ENCODE measurements around the gene B3GNT7.
A peak's percentile ranks its signal among the peaks of the same experiment; 100 is the strongest.
"Not testable (repeated sequence)": the region's sequence is repeated elsewhere in the genome, so short reads cannot be mapped to it uniquely, and the experiment has no call there.

The B3GNT7 gene

DNA sequence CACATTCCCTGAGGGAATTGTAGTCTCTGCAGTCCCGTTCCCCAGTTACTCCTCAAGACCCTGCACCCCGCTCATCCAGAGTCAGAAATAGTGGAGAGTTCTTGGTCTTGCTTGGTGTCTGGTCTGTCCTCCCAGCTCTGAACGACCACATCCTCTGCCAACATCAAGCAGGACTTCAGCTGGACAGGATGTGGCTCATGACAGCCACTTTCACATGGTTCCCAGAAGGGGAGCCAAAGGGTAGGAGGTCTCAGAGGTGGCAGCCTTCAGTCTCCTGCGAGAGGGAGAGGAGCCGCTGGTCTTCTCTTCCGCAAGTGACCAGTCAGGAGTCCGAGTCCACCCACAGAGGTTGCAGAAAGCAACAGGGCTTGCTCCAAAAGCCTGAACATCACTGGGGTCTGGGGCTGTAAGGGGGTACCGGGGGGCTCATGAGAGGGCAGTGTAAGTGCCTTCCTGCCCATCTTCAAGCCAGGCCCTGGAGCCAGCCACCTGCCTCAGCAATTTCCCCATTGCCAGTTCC, 29.8 kb downstream of the B3GNT7 start:
- TF ChIP-seq, protein P1, sequence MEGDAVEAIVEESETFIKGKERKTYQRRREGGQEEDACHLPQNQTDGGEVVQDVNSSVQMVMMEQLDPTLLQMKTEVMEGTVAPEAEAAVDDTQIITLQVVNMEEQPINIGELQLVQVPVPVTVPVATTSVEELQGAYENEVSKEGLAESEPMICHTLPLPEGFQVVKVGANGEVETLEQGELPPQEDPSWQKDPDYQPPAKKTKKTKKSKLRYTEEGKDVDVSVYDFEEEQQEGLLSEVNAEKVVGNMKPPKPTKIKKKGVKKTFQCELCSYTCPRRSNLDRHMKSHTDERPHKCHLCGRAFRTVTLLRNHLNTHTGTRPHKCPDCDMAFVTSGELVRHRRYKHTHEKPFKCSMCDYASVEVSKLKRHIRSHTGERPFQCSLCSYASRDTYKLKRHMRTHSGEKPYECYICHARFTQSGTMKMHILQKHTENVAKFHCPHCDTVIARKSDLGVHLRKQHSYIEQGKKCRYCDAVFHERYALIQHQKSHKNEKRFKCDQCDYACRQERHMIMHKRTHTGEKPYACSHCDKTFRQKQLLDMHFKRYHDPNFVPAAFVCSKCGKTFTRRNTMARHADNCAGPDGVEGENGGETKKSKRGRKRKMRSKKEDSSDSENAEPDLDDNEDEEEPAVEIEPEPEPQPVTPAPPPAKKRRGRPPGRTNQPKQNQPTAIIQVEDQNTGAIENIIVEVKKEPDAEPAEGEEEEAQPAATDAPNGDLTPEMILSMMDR (conservative IDR thresholded peaks at IDR 0.05; ENCODE audit: low read depth): no peak
- ChIA-PET CTCF (interaction anchor here (0.6 to 1.9 kb wide), 3 partner anchors 13 to 469 kb away, joined by 4 to 10 read pairs (median 8); no protein-coding TSS in a partner anchor), POLR2A (ENCODE audit: low non-redundant PET) (no interaction called here)
- DNase-seq (ENCODE audit: low spot score): no peak
- H3K27ac ChIP-seq: no peak overlapping the region

DNA sequence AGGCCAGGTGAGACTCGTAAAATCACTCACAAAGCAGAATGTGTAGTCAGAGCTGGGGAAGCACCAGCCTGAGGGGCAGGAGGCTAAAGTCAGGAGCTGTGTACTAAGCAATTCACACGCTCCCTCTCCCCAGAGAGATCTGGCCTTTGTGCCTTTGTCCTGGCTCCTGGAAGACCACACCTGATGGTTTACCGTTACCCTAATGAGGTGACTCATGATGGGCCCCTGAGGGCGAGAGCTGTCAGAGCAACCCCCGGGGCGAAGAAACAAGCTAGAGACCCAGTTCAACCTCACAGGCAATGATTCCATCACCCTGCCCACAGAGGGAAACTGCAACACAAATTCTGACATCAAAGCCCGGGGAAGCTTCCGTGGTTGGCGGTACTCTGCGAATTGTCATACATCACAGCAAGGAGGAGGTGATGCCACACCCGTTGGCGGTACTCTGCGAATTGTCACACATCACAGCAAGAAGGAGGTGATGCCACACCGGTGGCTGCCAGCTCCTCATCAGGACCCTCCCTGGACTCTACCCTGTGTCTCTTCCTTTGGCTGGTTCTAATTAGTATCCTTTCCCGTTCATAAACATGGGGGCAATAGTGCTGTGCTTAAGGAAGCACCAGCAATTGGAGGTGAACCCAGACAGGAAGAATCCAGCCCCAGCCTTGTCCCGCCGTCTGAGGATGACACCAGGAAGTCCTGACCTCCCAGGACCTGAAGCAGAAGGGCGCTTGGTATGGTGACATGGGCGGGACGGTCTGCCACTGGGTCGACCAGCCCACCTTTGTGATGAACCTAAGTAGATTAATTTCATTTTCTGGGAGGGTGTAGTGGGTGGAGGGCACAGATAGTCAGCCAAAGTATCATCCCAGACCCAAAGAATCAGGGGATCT, 30.5 kb downstream of the B3GNT7 start:
- TF ChIP-seq, protein P1 (conservative IDR thresholded peaks at IDR 0.05; ENCODE audit: low read depth): no peak
- ChIA-PET POLR2A (ENCODE audit: low non-redundant PET) (no interaction called here), CTCF (interaction anchor here (0.6 to 1.9 kb wide), 3 partner anchors 13 to 198 kb away, joined by 4 to 10 read pairs (median 4); no protein-coding TSS in a partner anchor)
- DNase-seq (ENCODE audit: low spot score): peak; percentile 9
- no peak overlapping the region for H3K27ac ChIP-seq

DNA sequence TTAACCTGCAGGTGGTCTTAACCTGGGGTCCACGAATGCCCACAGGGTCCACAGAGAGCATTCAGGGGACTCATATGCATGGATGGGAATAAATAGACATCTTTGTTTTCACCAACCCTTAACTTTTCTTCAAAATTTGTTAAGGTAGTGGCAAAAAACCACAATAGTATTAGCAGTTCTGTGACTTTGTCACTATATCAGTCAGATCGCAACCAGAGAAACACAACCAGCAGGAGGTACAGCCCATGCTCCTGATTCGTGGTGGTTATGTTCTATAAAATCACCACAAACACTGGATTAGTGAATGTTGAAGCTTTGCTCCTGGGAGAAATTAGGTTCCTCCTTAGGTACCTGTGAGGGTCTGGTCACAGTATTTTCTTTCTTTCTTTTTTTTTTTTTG, 31.6 kb downstream of the B3GNT7 start:
- ChIA-PET POLR2A (ENCODE audit: low non-redundant PET) (no interaction called here), CTCF (no interaction called here)
- DNase-seq (ENCODE audit: low spot score): no peak
- TF ChIP-seq, protein P1 (conservative IDR thresholded peaks at IDR 0.05; ENCODE audit: low read depth): no peak
- no peak overlapping the region for H3K27ac ChIP-seq

DNA sequence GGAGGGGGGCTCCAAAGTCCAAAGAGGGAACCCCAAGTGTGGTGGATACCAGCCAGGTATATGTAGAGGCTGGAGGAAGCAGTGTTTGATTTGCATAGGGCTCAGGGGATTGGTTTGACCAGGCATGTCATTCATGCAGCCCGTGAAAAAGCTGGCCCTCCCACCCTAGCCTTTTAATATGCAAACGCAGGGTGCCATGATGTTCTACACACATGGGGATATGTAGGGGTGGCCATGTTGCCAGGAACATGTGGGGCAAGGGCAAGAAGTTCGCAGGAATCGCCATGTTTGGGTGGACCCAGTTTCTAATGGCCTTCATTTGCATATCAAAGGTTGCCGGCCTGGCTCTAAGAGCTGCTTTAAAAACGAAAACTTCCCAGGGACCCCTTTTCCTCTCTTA, 33.6 kb downstream of the B3GNT7 start:
- no peak overlapping the region for H3K27ac ChIP-seq
- TF ChIP-seq, protein P1 (conservative IDR thresholded peaks at IDR 0.05; ENCODE audit: low read depth): no peak
- no peak for DNase-seq (ENCODE audit: low spot score)
- CTCF ChIA-PET: interaction anchor here (0.6 kb wide), 1 partner anchor 202 kb away, joined by 6 read pairs; no protein-coding TSS in a partner anchor
- POLR2A ChIA-PET (ENCODE audit: low non-redundant PET): no interaction called here

DNA sequence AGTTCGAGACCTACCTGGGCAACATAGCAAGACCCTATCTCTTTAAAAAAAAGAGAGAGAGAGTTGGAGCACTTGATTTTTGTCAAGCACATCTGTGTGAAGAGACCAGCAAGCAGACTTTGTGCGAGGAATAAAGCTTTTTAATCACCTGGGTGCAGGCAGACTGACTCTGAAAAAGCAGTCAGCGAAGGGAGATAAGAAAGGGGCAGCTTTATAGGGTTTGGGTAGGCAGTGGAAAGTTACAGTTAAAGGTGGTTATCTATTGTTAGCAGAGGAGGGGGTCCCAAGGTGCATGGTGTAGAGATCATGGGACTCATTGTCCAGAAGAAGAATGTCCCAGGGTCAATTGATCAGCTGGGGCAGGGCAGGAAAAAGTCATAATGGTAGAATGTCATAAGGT, 34.4 kb downstream of the B3GNT7 start:
- ChIA-PET POLR2A (ENCODE audit: low non-redundant PET) (no interaction called here), CTCF (no interaction called here)
- DNase-seq (ENCODE audit: low spot score): no peak
- no peak overlapping the region for H3K27ac ChIP-seq
- TF ChIP-seq, protein P1 (conservative IDR thresholded peaks at IDR 0.05; ENCODE audit: low read depth): no peak

DNA sequence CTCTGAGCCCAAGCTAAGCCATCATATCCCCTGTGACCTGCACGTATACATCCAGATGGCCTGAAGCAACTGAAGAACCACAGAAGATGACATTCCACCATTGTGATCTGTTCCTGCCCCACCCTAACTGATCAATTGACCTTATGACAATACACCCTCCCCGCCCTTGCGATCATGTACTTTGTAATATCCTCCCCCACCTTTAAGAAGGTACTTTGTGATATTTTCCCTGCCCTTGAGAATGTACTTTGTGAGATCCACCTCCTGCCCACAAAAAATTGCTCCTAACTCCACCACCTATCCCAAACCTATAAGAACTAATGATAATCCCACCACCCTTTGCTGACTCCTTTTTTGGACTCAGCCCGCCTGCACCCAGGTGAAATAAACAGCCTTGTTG, 34.9 kb downstream of the B3GNT7 start:
- H3K27ac ChIP-seq; CTCF ChIA-PET; DNase-seq (ENCODE audit: low spot score); POLR2A ChIA-PET (ENCODE audit: low non-redundant PET): not testable (repeated sequence)

DNA sequence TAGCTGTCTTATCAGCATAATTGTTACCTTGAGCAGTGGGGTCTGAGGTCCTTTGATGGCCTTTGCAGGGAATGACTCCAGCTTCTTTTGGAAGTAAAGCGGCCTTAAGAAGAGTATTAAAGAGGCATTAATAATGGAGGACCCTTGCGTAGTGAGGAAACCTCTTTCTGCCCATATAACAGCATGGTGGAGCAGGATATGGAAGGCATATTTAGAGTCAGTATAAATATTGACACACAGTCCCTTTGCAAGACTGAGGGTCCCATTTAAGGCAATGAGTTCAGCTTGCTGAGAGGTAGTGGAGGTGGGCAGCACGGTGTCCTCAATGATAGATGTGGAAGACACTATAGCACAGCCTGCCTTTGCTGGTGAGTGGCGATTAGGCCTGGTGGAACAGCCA, 36.1 kb downstream of the B3GNT7 start:
- TF ChIP-seq, protein P1 (conservative IDR thresholded peaks at IDR 0.05; ENCODE audit: low read depth): no peak
- ChIA-PET CTCF (no interaction called here), POLR2A (ENCODE audit: low non-redundant PET) (no interaction called here)
- no peak overlapping the region for H3K27ac ChIP-seq
- no peak for DNase-seq (ENCODE audit: low spot score)
